Fibroblast of the aortic adventitia (primary cell): Measurements from ENCODE around the gene ANKRD31. TPM values are rescaled to one million over a fixed set of nuclear protein-coding genes. Genes with fewer than 3 reads are reported as not detected.

ENCODE experiments used
- DNase-seq: peaks from one replicate; pipeline ENCODE4 v3.0.0-alpha.2; 2010; ENCODE audit warnings: low read depth
- H3K4me3 ChIP-seq: 2 replicates; pipeline ENCODE4 v1.5.1; 2011; ENCODE audit warnings: low read depth, mild to moderate bottlenecking, control low read depth, low read length, moderate library complexity
- CTCF ChIP-seq: IDR thresholded peaks from 2 replicates; pipeline ENCODE4 v1.5.1; 2011; ENCODE audit warnings: mild to moderate bottlenecking, low read length, control low read depth, inconsistent platforms; ENCODE audit not compliant: insufficient read depth
- total RNA-seq: library from RNA; depleted of rRNA; stranded (reverse); fragments of >200 nt; gene quantifications from 2 replicates; pipeline ENCODE4 v1.2.3, GENCODE V29; 2012; ENCODE audit warnings: low replicate concordance

ANKRD31 gene
- total RNA-seq, 1 donor: 0.18 TPM

GRCh38 chr5:75067434-75067833 lies 169.2 kb downstream of the ANKRD31 start:
- H3K4me3 ChIP-seq: no peak overlapping the region
- TF ChIP-seq CTCF: no peak
- DNase-seq: no peak

DNA sequence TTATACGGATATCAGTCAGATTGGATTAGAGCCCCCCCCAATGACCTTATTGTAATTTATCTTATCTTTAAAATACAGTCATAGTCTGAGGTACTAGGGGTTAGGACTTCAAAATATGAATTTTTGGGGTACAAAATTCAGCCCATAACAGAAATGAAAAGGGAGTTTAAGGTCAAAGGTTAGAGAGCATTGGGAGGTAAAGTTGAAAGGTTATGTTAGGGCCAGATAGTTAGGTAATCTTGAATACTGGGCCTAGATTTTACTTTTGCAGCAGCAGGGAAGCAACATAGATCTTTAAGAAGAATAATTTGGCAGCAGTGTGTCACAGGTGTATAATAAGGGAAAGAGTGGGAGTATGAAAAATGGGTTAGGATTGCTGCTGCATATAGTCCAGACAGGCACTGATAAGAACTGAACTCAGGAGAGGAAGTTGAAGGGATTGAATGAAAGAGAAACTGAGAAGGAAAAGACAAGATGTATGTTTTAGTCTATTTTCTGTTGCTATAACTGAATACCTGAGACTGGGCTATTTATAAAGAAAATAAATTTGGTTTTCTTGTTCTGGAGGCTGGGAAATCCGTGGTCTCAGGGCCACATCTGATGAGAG lies 173.7 kb downstream of the ANKRD31 start:
- no peak overlapping the region for H3K4me3 ChIP-seq
- DNase-seq: no peak
- no peak for TF ChIP-seq CTCF

DNA sequence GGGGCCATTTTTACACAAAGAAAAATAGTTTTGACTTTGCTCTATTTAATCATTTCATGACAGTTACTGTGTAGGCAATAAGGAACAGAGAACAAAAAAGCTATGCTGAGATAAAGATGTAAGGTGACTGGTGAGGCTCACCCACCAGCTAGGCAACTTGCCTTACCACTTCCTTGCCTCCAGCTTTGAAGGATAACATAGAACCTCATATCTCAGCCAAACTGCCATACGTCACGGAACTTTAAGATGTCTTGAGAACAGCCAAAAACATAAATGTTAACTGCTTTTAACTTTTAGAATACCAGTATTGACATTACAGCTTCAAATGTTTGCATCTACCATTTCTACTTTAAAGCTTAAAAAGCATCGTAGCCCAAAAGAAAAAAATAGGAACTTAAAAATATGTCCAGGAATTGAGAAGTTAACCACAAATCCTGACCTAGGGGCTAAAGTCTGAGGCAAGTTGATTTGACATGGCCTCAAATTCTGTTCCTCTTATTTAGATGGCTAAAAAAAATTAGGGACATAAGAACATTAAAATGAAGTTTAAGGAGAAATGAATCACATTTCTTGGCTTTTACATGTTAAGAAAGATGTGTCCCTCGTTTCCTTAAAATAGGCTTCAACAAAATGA lies 176.6 kb downstream of the ANKRD31 start:
- no peak for TF ChIP-seq CTCF
- DNase-seq: no peak
- no peak overlapping the region for H3K4me3 ChIP-seq

- H3K4me3 ChIP-seq: no peak overlapping the region
- no peak for DNase-seq
- TF ChIP-seq CTCF: no peak
These were observed 177.6 kb downstream of the ANKRD31 start for GRCh38 chr5:75058986-75059535.

GRCh38 chr5:75057561-75057960 lies 179.1 kb downstream of the ANKRD31 start:
- TF ChIP-seq CTCF: no peak
- DNase-seq: no peak
- H3K4me3 ChIP-seq: no peak overlapping the region

- DNase-seq: peak; percentile 26
- no peak overlapping the region for H3K4me3 ChIP-seq
- no peak for TF ChIP-seq CTCF
These were observed 180.9 kb downstream of the ANKRD31 start for GRCh38 chr5:75055727-75056144.
